Subcutaneous adipose tissue (tissue), 4 donors: Measurements from ENCODE around the gene GOLGA8B. TPM values are rescaled to one million over a fixed set of nuclear protein-coding genes. Genes with fewer than 3 reads are reported as not detected.

Experiments used
- CTCF ChIP-seq: fragments of 450-650 bp; IDR thresholded peaks from one replicate; pipeline ENCODE4 v1.5.1; 2016; ENCODE audit warnings: low read depth, mild to moderate bottlenecking, control low read depth, antibody characterized with exemption, moderate library complexity
- total RNA-seq, 4 donors: library from RNA; depleted of rRNA; stranded (reverse); fragments of >200 nt; gene quantifications; one replicate each; pipeline ENCODE4 v1.1.0, GENCODE V29; 2016

GOLGA8B gene
- 100 to 1,000 TPM in 1 of 4 donors, 10 to 100 TPM in 3; 44.5 to 148 (median 68.3) TPM for total RNA-seq

- TF ChIP-seq CTCF = no peak
Observed at GRCh38 chr15:34583399-34584329, at the start of gene GOLGA8B. Gene GOLGA8B (minus strand): TSS chr15:34583651. CDS start chr15:34535912, 47,739 bp downstream.

GRCh38 chr15:34628577-34629152 is 45.2 kb upstream of the GOLGA8B start:
- TF ChIP-seq CTCF = no peak

GRCh38 chr15:34625007-34625406 is 41.6 kb upstream of the GOLGA8B start:
- TF ChIP-seq CTCF = no peak

GRCh38 chr15:34621675-34622074 is 38.2 kb upstream of the GOLGA8B start:
- TF ChIP-seq CTCF = no peak

GRCh38 chr15:34620814-34621213 is 37.4 kb upstream of the GOLGA8B start:
- no peak for TF ChIP-seq CTCF

- TF ChIP-seq CTCF = no peak
Observed at GRCh38 chr15:34620142-34620541, 36.7 kb upstream of the GOLGA8B start.

GRCh38 chr15:34619151-34619550 is 35.7 kb upstream of the GOLGA8B start:
- no peak for TF ChIP-seq CTCF
